Fibroblast of lung (primary cell): ENCODE data around the gene GAS5. TPM values are rescaled to one million over a fixed set of nuclear protein-coding genes. Genes with fewer than 3 reads are reported as not detected.

Source experiments
- DNase-seq, 2 donors: peaks; one replicate each; pipeline versions ENCODE4 v3.0.0 to v3.0.0-alpha.2; 2010; ENCODE audit warnings: low read depth in 2 of 2
- H2AFZ ChIP-seq: 2 replicates; pipeline ENCODE4 v1.5.1; 2012; ENCODE audit warnings: low read length, control low read depth, inconsistent platforms
- H3K27ac ChIP-seq: 2 replicates; pipeline ENCODE4 v1.5.1; 2011; ENCODE audit warnings: low read length, control low read depth; ENCODE audit not compliant: insufficient read depth
- H3K27me3 ChIP-seq: 2 replicates; pipeline ENCODE4 v1.5.1; 2011; ENCODE audit warnings: mild to moderate bottlenecking, low read length; ENCODE audit not compliant: control insufficient read depth, insufficient read depth
- H3K36me3 ChIP-seq: 2 replicates; pipeline ENCODE4 v1.5.1; 2011; ENCODE audit warnings: low read length; ENCODE audit not compliant: control insufficient read depth, insufficient read depth
- H3K4me1 ChIP-seq: 2 replicates; pipeline ENCODE4 v1.5.1; 2011; ENCODE audit warnings: low read length; ENCODE audit not compliant: control insufficient read depth, insufficient read depth; ENCODE audit errors: extremely low read depth
- H3K4me2 ChIP-seq: 2 replicates; pipeline ENCODE4 v1.5.1; 2011; ENCODE audit warnings: low read length, control low read depth; ENCODE audit not compliant: insufficient read depth; ENCODE audit errors: extremely low read depth
- H3K4me3 ChIP-seq, 4 experiments: fragments of 200-600 bp in 1 of 4; sonication (generic) in 1 of 4; replicated peaks in 1 of 4; 2 replicates each; pipeline ENCODE4 v1.5.1; 2011 to 2016; ENCODE audit warnings: low read length in 4 of 4, low read depth in 3 of 4, mild to moderate bottlenecking in 3 of 4, control low read depth in 2 of 4, inconsistent platforms in 1 of 4, mixed read lengths in 1 of 4; ENCODE audit not compliant: insufficient read depth in 1 of 4; ENCODE audit errors: control extremely low read depth in 1 of 4
- H3K79me2 ChIP-seq: 2 replicates; pipeline ENCODE4 v1.5.1; 2012; ENCODE audit warnings: mild to moderate bottlenecking, low read length, inconsistent platforms; ENCODE audit not compliant: control insufficient read depth, insufficient read depth
- H3K9ac ChIP-seq: 2 replicates; pipeline ENCODE4 v1.5.1; 2011; ENCODE audit warnings: mild to moderate bottlenecking, low read length, control low read depth; ENCODE audit not compliant: insufficient read depth
- H3K9me3 ChIP-seq: 2 replicates; pipeline ENCODE4 v1.5.1; 2012; ENCODE audit warnings: low read depth, low read length; ENCODE audit not compliant: control insufficient read depth, insufficient read depth
- H4K20me1 ChIP-seq: 2 replicates; pipeline ENCODE4 v1.5.1; 2011; ENCODE audit warnings: low read length; ENCODE audit not compliant: control insufficient read depth, insufficient read depth; ENCODE audit errors: extremely low read depth
- CTCF ChIP-seq, 2 donors: IDR thresholded peaks in 1 of 2; conservative IDR thresholded peaks in 1 of 2; 1 replicate in 1 of 2; 2 replicates in 1 of 2; pipeline ENCODE4 v1.5.1; 2011 to 2012; ENCODE audit warnings: low read length in 2 of 2, control low read depth in 1 of 2, inconsistent platforms in 1 of 2, low read depth in 1 of 2, mild to moderate bottlenecking in 1 of 2
- EZH2 ChIP-seq: IDR thresholded peaks from 2 replicates; pipeline ENCODE4 v1.5.1; 2012; ENCODE audit warnings: low read length, control low read depth, mild to moderate bottlenecking; ENCODE audit errors: missing control alignments
- polyA plus RNA-seq, 2 donors: library from polyadenylated mRNA; depleted of rRNA in 1 of 2; stranded (reverse) in 1 of 2; unstranded in 1 of 2; fragments of >200 nt; gene quantifications; 2 replicates each; pipeline ENCODE4 v1.2.1, GENCODE V29; 2011 to 2012; ENCODE audit warnings: missing spikeins in 1 of 2
- total RNA-seq: library from RNA; depleted of rRNA; stranded (reverse); fragments of >200 nt; gene quantifications from 2 replicates; pipeline ENCODE4 v1.2.1, GENCODE V29; 2014

GAS5 gene
- total and polyA plus RNA-seq, 2 donors (not counting 1 experiment from before 2014, with no cell fraction given), result 502 to 810 TPM

- H3K4me3 ChIP-seq, result no peak overlapping the region
- no peaks in the 10 kb centered on the region for H3K36me3 ChIP-seq
- H3K27me3 ChIP-seq, result no peaks in the 10 kb centered on the region
- TF ChIP-seq EZH2 (no peak), CTCF (conservative IDR thresholded peaks at IDR 0.05 in 1 of 2, IDR thresholded peaks at IDR 0.05 in 1 of 2; ENCODE audit: low read depth in 1 of 2, low read length in 2 of 2) (no peak)
- no peaks in the 10 kb centered on the region for H3K79me2 ChIP-seq
- H3K9me3 ChIP-seq, result no peaks in the 10 kb centered on the region
- no peaks in the 10 kb centered on the region for H3K4me1 ChIP-seq
- H3K9ac ChIP-seq, result no peak overlapping the region
- H2AFZ ChIP-seq, result no peak overlapping the region
- H4K20me1 ChIP-seq, result no peaks in the 10 kb centered on the region
- no peak overlapping the region for H3K27ac ChIP-seq
- DNase-seq, result no peak
- H3K4me2 ChIP-seq, result no peak overlapping the region
These were observed 26.4 kb upstream of the GAS5 start for GRCh38 chr1:173894189-173894588.

GRCh38 chr1:173893611-173894010, 25.8 kb upstream of the GAS5 start:
- DNase-seq, result no peak
- H3K27me3 ChIP-seq, result no peaks in the 10 kb centered on the region
- no peak overlapping the region for H3K4me3 ChIP-seq
- H3K9me3 ChIP-seq, result no peaks in the 10 kb centered on the region
- H4K20me1 ChIP-seq, result no peaks in the 10 kb centered on the region
- no peak overlapping the region for H2AFZ ChIP-seq
- no peaks in the 10 kb centered on the region for H3K79me2 ChIP-seq
- H3K27ac ChIP-seq, result no peak overlapping the region
- no peak overlapping the region for H3K4me2 ChIP-seq
- H3K36me3 ChIP-seq, result no peaks in the 10 kb centered on the region
- no peak overlapping the region for H3K9ac ChIP-seq
- H3K4me1 ChIP-seq, result no peaks in the 10 kb centered on the region
- TF ChIP-seq EZH2, result no peak
- TF ChIP-seq CTCF (conservative IDR thresholded peaks at IDR 0.05 in 1 of 2, IDR thresholded peaks at IDR 0.05 in 1 of 2; ENCODE audit: low read depth in 1 of 2, low read length in 2 of 2), result no peak

GRCh38 chr1:173889885-173890284, 22.1 kb upstream of the GAS5 start:
- H3K27ac ChIP-seq, result no peak overlapping the region
- H3K4me2 ChIP-seq, result no peak overlapping the region
- H3K9ac ChIP-seq, result no peak overlapping the region
- no peak overlapping the region for H3K4me3 ChIP-seq
- H4K20me1 ChIP-seq, result no peaks in the 10 kb centered on the region
- H3K27me3 ChIP-seq, result no peaks in the 10 kb centered on the region
- H3K9me3 ChIP-seq, result no peaks in the 10 kb centered on the region
- no peak for DNase-seq
- H2AFZ ChIP-seq, result no peak overlapping the region
- peaks cover 3% of the 10 kb centered on the region for H3K36me3 ChIP-seq
- no peaks in the 10 kb centered on the region for H3K4me1 ChIP-seq
- TF ChIP-seq EZH2 (no peak), CTCF (conservative IDR thresholded peaks at IDR 0.05 in 1 of 2, IDR thresholded peaks at IDR 0.05 in 1 of 2; ENCODE audit: low read depth in 1 of 2, low read length in 2 of 2) (no peak)
- H3K79me2 ChIP-seq, result no peaks in the 10 kb centered on the region
